Heart right ventricle (tissue), 16 donors: ENCODE results near the gene MTA1. TPM values are rescaled to one million over a fixed set of nuclear protein-coding genes. Genes with fewer than 3 reads are reported as not detected.

Experiments used
- ATAC-seq, 8 donors: fragments of 200-7000 bp; cut with Tn5 transposase; one replicate each; pipeline ENCODE4 v1.9.1; 2020; ENCODE audit warnings: mild to moderate bottlenecking in 8 of 8, moderate library complexity in 8 of 8, moderate number of reproducible peaks in 1 of 8
- DNase-seq, 2 donors: peaks; one replicate each; pipeline ENCODE4 v3.0.0-alpha.2; 2020
- H3K27ac ChIP-seq, 10 donors: fragments of 200-600 bp; sonication (generic) in 2 of 10; one replicate each; pipeline versions ENCODE4 v1.5.0 to v1.8.0; 2020 to 2022; ENCODE audit warnings: mild to moderate bottlenecking in 3 of 10
- H3K27me3 ChIP-seq, 7 donors: fragments of 200-600 bp; one replicate each; pipeline ENCODE4 v1.8.0; 2021 to 2022; ENCODE audit warnings: mild to moderate bottlenecking in 2 of 7
- H3K36me3 ChIP-seq, 9 donors: fragments of 200-600 bp; sonication (generic) in 1 of 9; one replicate each; pipeline versions ENCODE4 v1.5.0 to v1.8.0; 2020 to 2022; ENCODE audit warnings: mild to moderate bottlenecking in 2 of 9
- H3K4me1 ChIP-seq, 9 donors: fragments of 200-600 bp; sonication (generic) in 1 of 9; one replicate each; pipeline versions ENCODE4 v1.5.0 to v1.8.0; 2020 to 2022; ENCODE audit warnings: mild to moderate bottlenecking in 4 of 9
- H3K4me3 ChIP-seq, 10 donors: fragments of 200-600 bp; sonication (generic) in 2 of 10; one replicate each; pipeline versions ENCODE4 v1.5.0 to v1.8.0; 2020 to 2022; ENCODE audit warnings: mild to moderate bottlenecking in 7 of 10, moderate library complexity in 2 of 10
- H3K9me3 ChIP-seq, 11 donors: fragments of 200-600 bp in 10 of 11; sonication (generic) in 2 of 11; one replicate each; pipeline versions ENCODE4 v1.5.0 to v1.8.0; 2013 to 2022; ENCODE audit warnings: mild to moderate bottlenecking in 2 of 11, control low read depth in 1 of 11, moderate library complexity in 1 of 11
- CTCF ChIP-seq, 9 donors: fragments of 200-600 bp; sonication (generic) in 2 of 9; IDR thresholded peaks; one replicate each; pipeline versions ENCODE4 v1.5.0 to v1.8.0; 2021 to 2022; ENCODE audit warnings: antibody characterized with exemption in 9 of 9, mild to moderate bottlenecking in 5 of 9, moderate library complexity in 1 of 9
- WGBS, 2 donors: extraction: QIAGEN DNeasy Blood & Tissue Kit; methylation state at CpG; one replicate each; pipeline ENCODE4 v1.1.7; 2013; ENCODE audit warnings: inconsistent platforms in 1 of 2; 5-methylcytosine and 5-hydroxymethylcytosine counted together
- intact Hi-C, 10 donors: fragments of 100-400 bp; cut with DNase I; formaldehyde crosslinking; loops; one replicate each; pipeline versions ENCODE4 v1.11.1 to v1.14.2; 2022
- polyA plus RNA-seq, 2 donors: library from polyadenylated mRNA; stranded (reverse); fragments of 200-250 nt; gene quantifications; one replicate each; pipeline ENCODE4 v1.2.3, GENCODE V29; 2013
- total RNA-seq, 10 donors: library from RNA; stranded (reverse); fragmentation: NEBNext Ultra II Directional in 3 of 10; extraction: Animal tissue kit (Norgen Biotek cat#: 25700) in 3 of 10; gene quantifications; one replicate each; pipeline versions ENCODE4 v1.2.1 to v1.2.4, GENCODE V29; 2021 to 2023
- donor health status: Arrhythmogenic right ventricular cardiomyopathy.
- donor health status: ischemic (EF 13 %, LVEDD 7.1; RV severe dilation, severe dysfunction).
- donor health status: healthy with polysubstance abuse.
- donor health status: DM: no; HTN: yes; CAD: no.
- donor health status: DM: no; HTN: no; CAD: no.
- donor health status: ischemic (EF 25% LVEDD 6.9; RV normal size, moderate dysfunction).
- donor health status: ischemic (EF 25% LVEDD 5.7; RV mildly dilated, moderate dysfunction).
- donor health status: healthy.
- donor health status: DM: yes; HTN: yes; CAD: no.
- donor health status: Ischemic cardiomyopathy.
- donor health status: ischemic (EF 35%, LVEDD 5.7; RV mildly dilated, moderate dysfunction).
- donor health status: nonischemic (EF 11% LVEDD 7.7; RV severe dilation, severe dysfunction).
- donor health status: DM: yes; HTN: yes; CAD: no.
- donor health status: PGD.
- donor health status: ischemic (EF 29% LVEDD 5.4; RV normal size, mild dysfunction).
- donor health status: nonischemic (EF 23%, LVEDD 6.1; RV moderate dilation, normal function).

The MTA1 gene
- total and polyA plus RNA-seq, 12 donors = 94.4 to 250 (median 133) TPM

- Histone ChIP-seq H3K4me1 (peaks cover 0 to 5% (median 0%) of the 10 kb centered on the region in 9 donors), H3K27me3 (no peaks in the 10 kb centered on the region), H3K4me3 (no peak overlapping the region), H3K9me3 (no peaks in the 10 kb centered on the region), H3K27ac (no peak overlapping the region), H3K36me3 (peaks cover 0 to 79% (median 14%) of the 10 kb centered on the region in 9 donors)
- intact Hi-C loops = loop anchor here in 1 of 10 donors (5.0 kb wide), 1 partner anchor 60 kb away; no protein-coding TSS in a partner anchor
- TF ChIP-seq CTCF (IDR thresholded peaks at IDR 0.05) = no peak
- DNase-seq (no peak), ATAC-seq (no peak)
- WGBS, 2 donors = 94 to 95% methylated on average over 26 of the region's 26 CpGs
These were observed 37.1 kb upstream of the MTA1 start for GRCh38 chr14:105382343-105383082.

- Histone ChIP-seq H3K27me3 (no peaks in the 10 kb centered on the region), H3K27ac (no peak overlapping the region), H3K9me3 (no peaks in the 10 kb centered on the region), H3K36me3 (peaks cover 0 to 86% (median 14%) of the 10 kb centered on the region in 9 donors), H3K4me1 (peaks cover 0 to 12% (median 0%) of the 10 kb centered on the region in 9 donors), H3K4me3 (no peak overlapping the region)
- DNase-seq (no peak), ATAC-seq (no peak)
- 98% methylated on average over 32 of the region's 32 CpGs for WGBS, 2 donors
- TF ChIP-seq CTCF (IDR thresholded peaks at IDR 0.05) = no peak
- intact Hi-C loops = loop anchor here in 1 of 10 donors (5.0 kb wide), 1 partner anchor 59 kb away; no protein-coding TSS in a partner anchor
These were observed 36.4 kb upstream of the MTA1 start for GRCh38 chr14:105383083-105383730.

- TF ChIP-seq CTCF (IDR thresholded peaks at IDR 0.05) = no peak
- H3K4me3 ChIP-seq = no peak overlapping the region
- intact Hi-C loops = loop anchor here in 1 of 10 donors (5.0 kb wide), 1 partner anchor 58 kb away; no protein-coding TSS in a partner anchor
- H3K27me3 ChIP-seq = no peaks in the 10 kb centered on the region
- peaks cover 0 to 95% (median 14%) of the 10 kb centered on the region in 9 donors for H3K36me3 ChIP-seq
- H3K4me1 ChIP-seq = peaks cover 0 to 20% (median 0%) of the 10 kb centered on the region in 9 donors
- H3K9me3 ChIP-seq = no peaks in the 10 kb centered on the region
- 95 to 97% methylated on average over 23 of the region's 23 CpGs for WGBS, 2 donors
- no peak overlapping the region for H3K27ac ChIP-seq
- DNase-seq = no peak
- ATAC-seq = no peak
These were observed 35.5 kb upstream of the MTA1 start for GRCh38 chr14:105384041-105384557.

- Histone ChIP-seq H3K27ac (no peak overlapping the region), H3K4me1 (peaks cover 0 to 27% (median 0%) of the 10 kb centered on the region in 9 donors), H3K27me3 (no peaks in the 10 kb centered on the region), H3K9me3 (no peaks in the 10 kb centered on the region), H3K36me3 (peaks cover 0 to 94% (median 11%) of the 10 kb centered on the region in 9 donors), H3K4me3 (no peak overlapping the region)
- 95 to 96% methylated on average over 29 of the region's 29 CpGs for WGBS, 2 donors
- no peak for DNase-seq
- intact Hi-C loops = loop anchor here in 1 of 10 donors (5.0 kb wide), 1 partner anchor 58 kb away; no protein-coding TSS in a partner anchor
- TF ChIP-seq CTCF (IDR thresholded peaks at IDR 0.05) = no peak
- ATAC-seq = no peak
These were observed 34.9 kb upstream of the MTA1 start for GRCh38 chr14:105384605-105385321.
